ENCODE results near the gene CLIC3.

CLIC3 gene, protein sequence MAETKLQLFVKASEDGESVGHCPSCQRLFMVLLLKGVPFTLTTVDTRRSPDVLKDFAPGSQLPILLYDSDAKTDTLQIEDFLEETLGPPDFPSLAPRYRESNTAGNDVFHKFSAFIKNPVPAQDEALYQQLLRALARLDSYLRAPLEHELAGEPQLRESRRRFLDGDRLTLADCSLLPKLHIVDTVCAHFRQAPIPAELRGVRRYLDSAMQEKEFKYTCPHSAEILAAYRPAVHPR

DNA sequence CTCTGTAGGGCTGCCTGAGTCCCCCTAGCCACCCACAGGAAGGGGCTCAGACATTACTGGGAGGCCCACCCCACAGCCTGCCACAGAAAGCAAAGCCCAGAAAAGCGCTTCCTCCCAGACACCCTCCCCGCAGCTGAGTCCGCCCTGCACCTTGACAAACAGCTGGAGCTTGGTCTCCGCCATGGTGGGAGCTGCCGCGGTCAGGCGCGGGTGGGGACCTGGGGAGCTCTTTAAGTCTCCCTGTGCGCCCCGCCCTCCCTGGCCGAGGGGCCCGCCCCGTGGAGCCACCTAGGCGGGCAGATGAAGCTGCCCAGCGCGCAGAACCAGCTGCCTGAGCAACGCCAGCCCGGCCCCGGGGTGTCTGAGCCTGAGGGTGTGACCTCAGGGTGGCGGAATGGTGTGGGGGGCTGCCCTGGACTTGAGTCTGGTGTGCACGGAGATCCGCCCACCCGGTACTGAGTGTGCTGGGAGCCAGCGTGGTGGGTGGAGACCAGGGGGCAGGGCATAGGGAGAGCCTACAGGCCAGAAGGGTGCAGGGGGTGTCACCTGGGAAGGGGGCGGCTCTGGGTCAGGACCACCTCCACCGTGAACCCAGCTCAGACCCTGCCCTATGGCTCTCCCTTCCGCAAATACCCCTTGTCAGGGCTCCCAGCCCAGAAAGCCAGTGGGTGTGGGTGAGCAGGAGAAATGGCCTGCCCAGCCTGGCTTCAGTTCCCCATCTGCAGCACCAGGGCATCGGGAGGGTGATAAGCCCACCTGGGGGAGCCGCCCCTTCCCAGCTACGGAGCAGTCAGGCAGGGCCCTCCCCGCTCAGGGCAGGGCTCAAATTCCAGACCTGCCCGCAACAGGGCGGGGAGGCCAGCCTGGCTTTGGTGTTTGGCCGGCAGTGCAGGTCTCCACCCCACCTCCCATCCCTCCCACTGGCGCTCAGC, at the start of gene CLIC3:
Gene CLIC3, minus strand, starts transcription at position 208 of the 932 bp plus-strand sequence. Its CDS starts 25 bp downstream, at position 183.
- CTCF ChIA-PET, result interaction anchor here (1.0 to 3.8 kb wide), 7 partner anchors 8 to 209 kb away, joined by 3 to 20 read pairs (median 5); partner anchors contain the start of gene NPDC1
- TF ChIP-seq, protein P1, sequence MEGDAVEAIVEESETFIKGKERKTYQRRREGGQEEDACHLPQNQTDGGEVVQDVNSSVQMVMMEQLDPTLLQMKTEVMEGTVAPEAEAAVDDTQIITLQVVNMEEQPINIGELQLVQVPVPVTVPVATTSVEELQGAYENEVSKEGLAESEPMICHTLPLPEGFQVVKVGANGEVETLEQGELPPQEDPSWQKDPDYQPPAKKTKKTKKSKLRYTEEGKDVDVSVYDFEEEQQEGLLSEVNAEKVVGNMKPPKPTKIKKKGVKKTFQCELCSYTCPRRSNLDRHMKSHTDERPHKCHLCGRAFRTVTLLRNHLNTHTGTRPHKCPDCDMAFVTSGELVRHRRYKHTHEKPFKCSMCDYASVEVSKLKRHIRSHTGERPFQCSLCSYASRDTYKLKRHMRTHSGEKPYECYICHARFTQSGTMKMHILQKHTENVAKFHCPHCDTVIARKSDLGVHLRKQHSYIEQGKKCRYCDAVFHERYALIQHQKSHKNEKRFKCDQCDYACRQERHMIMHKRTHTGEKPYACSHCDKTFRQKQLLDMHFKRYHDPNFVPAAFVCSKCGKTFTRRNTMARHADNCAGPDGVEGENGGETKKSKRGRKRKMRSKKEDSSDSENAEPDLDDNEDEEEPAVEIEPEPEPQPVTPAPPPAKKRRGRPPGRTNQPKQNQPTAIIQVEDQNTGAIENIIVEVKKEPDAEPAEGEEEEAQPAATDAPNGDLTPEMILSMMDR (IDR thresholded peaks at IDR 0.05; ENCODE audit: control extremely low read depth, extremely low read depth, low read depth, missing control alignments), result no peak
- DNase-seq (ENCODE audit: extremely low spot score), result no peak

DNA sequence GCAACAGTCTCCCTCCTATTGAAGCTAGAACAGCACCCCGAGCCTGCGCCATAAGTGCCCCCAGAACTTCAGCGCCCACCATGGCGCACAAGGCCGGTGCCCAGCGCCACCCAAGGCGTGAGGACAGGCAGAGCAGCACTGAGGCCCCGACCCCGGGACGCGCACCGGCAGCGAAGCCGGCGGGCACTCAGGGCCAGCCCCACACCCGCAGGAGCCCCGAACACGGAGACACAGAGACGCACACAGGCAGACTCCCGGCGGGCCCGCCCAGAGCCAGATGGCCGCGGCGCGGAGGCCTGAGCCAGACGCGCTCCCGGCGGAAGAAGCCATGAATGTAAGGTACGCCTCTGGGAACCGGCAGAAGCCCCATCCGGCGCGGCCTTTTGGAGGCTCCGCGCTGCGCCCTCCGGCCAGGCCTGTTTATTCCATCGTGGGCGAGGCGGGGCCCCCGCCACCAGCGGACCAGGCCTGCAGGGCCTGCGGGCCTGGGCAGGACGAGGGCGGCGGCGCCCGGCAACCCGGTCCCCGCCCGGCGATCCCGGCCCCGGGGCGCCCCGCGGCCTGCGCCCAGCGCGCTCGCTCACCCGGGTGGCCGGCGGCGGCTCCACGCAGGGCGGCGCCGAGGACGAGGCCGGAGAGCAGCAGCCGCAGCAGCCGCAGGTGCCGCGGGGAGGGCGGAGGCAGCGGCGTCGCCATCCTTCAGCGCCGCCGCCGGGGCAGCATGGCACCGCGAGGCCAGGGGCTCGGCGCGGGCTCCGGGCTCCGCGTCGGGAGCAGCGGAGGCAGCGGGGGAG, 49.1 kb upstream of the CLIC3 start:
- no peak for DNase-seq (ENCODE audit: extremely low spot score)
- ChIA-PET CTCF (interaction anchor here (1.0 to 6.1 kb wide), 10 partner anchors 9 to 260 kb away, joined by 3 to 115 read pairs (median 7); partner anchors contain the start of genes SAPCD2 and TMEM141), POLR2A (no interaction called here)
- TF ChIP-seq, protein P1 (IDR thresholded peaks at IDR 0.05; ENCODE audit: control extremely low read depth, extremely low read depth, low read depth, missing control alignments), result no peak

More for the DNA sequence above, at the start of gene CLIC3:
- POLR2A ChIA-PET, result interaction anchor here (0.6 kb wide), 1 partner anchor 74 kb away, joined by 4 read pairs; no protein-coding TSS in a partner anchor

DNA sequence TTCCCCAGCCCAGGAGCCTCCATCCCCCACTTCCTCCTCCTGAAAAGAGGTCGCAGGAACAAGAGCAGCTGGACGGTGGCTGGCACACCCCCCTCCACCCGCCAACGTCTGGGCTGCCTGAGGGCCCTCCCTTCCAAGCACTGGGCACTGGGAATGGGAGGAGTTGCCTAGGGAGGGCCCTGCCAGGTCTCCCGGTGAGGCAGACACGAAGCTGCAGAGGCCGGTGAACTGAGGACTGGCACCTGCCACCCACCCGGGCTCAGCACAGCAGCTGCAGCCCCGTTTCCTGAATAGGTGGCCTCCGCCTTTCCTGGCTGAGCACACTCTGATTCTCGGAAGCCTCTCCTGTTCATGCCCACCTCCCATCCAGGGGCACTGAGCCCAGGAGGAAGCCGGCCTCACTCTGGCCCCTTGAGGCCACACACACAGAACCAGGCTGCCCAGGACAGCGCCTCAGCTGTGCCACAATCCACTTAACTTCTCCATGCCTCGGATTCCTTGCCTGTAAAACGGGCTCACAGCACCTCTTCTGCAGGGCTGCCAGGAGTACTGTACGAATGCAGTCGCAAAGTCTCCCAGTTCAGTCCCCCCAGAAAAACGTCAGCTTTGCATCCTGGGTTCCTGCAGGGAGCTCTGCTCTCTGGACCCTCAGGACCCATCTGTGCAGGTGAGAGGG, 48.3 kb upstream of the CLIC3 start:
- TF ChIP-seq, protein P1 (IDR thresholded peaks at IDR 0.05; ENCODE audit: control extremely low read depth, extremely low read depth, low read depth, missing control alignments), result no peak
- ChIA-PET POLR2A (no interaction called here), CTCF (interaction anchor here (1.0 to 2.5 kb wide), 9 partner anchors 8 to 254 kb away, joined by 3 to 18 read pairs (median 4); partner anchors contain the start of gene TMEM141)
- no peak for DNase-seq (ENCODE audit: extremely low spot score)

DNA sequence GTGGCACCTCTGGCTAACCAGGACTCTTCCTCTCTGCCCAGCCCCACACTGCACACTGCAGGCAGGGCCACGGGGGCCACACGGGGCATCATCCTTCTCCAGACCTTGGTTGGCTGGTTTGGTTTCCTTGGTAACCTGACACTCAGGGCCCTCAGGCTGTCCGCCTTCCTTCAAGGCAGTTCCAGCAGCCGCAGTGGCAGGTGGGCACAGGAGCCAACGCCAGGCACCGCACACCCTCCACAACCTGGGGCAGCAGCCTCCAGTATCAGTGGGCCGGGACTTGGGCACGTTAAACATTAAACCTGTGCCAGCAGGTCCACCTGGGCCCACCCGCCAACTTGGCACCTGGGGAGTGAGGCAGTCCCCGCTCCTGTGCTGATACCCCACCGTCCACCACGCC, 47.7 kb upstream of the CLIC3 start:
- CTCF ChIA-PET, result interaction anchor here (1.2 to 2.5 kb wide), 6 partner anchors 8 to 253 kb away, joined by 3 to 18 read pairs (median 6); partner anchors contain the start of gene TMEM141
- no peak for DNase-seq (ENCODE audit: extremely low spot score)

DNA sequence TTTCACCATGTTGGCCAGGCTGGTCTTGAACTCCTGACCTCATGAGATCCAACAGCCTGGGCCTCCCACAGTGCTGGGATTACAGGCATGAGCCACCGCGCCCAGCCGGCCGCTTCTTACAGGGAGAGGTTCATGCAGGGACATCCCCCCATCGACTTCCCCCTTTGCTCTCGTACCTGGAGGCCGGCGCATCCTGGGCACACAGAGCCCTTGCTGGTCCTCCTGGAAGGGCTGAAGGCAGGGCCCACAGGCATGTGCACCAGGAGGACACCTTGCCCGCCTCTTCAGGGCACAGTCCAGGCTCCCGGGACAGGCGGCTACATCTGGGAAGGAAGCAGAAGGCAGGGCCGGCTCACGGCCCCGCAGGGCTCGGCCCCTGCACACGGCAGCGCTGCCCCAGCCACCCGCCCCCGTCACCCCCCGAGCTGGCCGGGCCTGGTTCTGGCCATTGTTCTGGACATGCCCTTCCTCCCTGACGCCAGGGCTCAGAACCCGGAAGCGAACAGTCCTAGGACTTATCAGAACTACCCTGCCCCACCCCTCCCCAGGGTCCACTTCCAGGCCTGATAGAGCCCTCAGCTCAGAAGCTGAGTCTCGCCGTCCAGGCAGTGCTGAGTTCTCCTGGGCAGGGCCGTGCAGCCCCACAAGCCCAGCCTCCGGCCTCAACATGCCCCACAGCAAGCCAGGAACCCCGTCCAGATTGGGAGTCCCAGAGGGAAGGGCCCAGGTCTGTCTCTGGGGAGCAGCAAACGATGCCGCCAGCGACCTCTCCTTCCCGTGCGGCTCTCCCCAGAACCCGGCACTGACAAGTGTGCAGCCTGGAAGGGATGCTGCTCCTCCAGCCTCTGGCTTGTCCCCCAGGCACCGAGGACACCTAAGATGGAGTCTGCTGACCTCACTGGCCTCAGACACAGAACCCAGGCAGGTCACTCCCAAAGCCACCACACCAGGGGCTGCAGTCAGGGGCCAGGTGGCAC, 46.7 kb upstream of the CLIC3 start:
- POLR2A ChIA-PET, result no interaction called here
- DNase-seq (ENCODE audit: extremely low spot score), result no peak
- CTCF ChIA-PET, result interaction anchor here (1.2 to 2.5 kb wide), 4 partner anchors 7 to 21 kb away, joined by 3 to 18 read pairs (median 6); no protein-coding TSS in a partner anchor
- TF ChIP-seq, protein P1 (IDR thresholded peaks at IDR 0.05; ENCODE audit: control extremely low read depth, extremely low read depth, low read depth, missing control alignments), result no peak

More for the DNA sequence above, 47.7 kb upstream of the CLIC3 start:
- POLR2A ChIA-PET, result no interaction called here
- TF ChIP-seq, protein P1 (IDR thresholded peaks at IDR 0.05; ENCODE audit: control extremely low read depth, extremely low read depth, low read depth, missing control alignments), result no peak

All from GM10248 (cell line).